Fibroblast of lung (primary cell): Measurements from ENCODE around the gene SCN1A.

ENCODE experiments used
- EZH2 ChIP-seq: IDR thresholded peaks from 2 replicates; pipeline ENCODE4 v1.5.1; 2012; ENCODE audit warnings: low read length, control low read depth, mild to moderate bottlenecking; ENCODE audit errors: missing control alignments
- TF ChIP-seq, protein P1 (sequence below), 2 donors: IDR thresholded peaks in 1 of 2; conservative IDR thresholded peaks in 1 of 2; 1 replicate in 1 of 2; 2 replicates in 1 of 2; pipeline ENCODE4 v1.5.1; 2011 to 2012; ENCODE audit warnings: low read length in 2 of 2, control low read depth in 1 of 2, inconsistent platforms in 1 of 2, low read depth in 1 of 2, mild to moderate bottlenecking in 1 of 2

DNA sequence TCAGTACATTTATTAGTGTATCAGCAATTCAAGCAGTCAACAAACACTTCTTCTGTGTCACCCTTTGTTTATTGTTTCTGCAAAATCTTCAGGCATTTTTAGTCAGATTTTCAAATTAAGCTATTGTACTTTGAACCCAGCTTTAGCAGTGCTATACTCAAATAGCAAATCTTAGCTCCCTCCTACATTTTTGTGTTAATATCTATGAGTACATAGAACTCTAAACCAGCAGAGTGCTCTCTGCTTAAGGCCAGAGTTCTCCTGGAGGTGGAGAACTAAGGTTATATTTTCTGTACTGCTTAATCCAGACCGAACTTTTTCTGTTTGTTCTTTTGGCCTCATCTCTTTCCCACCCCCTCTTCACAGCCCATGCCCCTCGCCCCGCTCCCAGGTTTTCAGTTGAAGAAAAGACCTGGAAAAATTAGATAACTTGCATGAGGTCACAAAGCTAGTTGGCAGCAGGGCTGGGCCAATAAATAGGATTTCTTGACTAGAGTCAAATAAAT lies 29.2 kb upstream of the SCN1A start:
- TF ChIP-seq, protein P1, sequence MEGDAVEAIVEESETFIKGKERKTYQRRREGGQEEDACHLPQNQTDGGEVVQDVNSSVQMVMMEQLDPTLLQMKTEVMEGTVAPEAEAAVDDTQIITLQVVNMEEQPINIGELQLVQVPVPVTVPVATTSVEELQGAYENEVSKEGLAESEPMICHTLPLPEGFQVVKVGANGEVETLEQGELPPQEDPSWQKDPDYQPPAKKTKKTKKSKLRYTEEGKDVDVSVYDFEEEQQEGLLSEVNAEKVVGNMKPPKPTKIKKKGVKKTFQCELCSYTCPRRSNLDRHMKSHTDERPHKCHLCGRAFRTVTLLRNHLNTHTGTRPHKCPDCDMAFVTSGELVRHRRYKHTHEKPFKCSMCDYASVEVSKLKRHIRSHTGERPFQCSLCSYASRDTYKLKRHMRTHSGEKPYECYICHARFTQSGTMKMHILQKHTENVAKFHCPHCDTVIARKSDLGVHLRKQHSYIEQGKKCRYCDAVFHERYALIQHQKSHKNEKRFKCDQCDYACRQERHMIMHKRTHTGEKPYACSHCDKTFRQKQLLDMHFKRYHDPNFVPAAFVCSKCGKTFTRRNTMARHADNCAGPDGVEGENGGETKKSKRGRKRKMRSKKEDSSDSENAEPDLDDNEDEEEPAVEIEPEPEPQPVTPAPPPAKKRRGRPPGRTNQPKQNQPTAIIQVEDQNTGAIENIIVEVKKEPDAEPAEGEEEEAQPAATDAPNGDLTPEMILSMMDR (conservative IDR thresholded peaks at IDR 0.05 in 1 of 2, IDR thresholded peaks at IDR 0.05 in 1 of 2; ENCODE audit: low read depth in 1 of 2, low read length in 2 of 2) = no peak
- TF ChIP-seq EZH2 = no peak
